ACHN (cell line): Measurements from ENCODE around the gene CCDC92.
"Not testable (repeated sequence)": the region's sequence is repeated elsewhere in the genome, so short reads cannot be mapped to it uniquely, and the experiment has no call there.

ENCODE experiments used
- DNase-seq: peaks from one replicate; pipeline ENCODE4 v3.0.0-alpha.2; 2015
- in situ Hi-C: cut with HindIII; loops from 2 replicates; pipeline ENCODE4 v1.10.0; 2017; ENCODE audit warnings: low sequenced_read_pairs, low pct_ligation_motif_present, low pct_unique_long_range_greater_than_20kb

The CCDC92 gene

GRCh38 chr12:123958462-123958861 is 14.2 kb downstream of the CCDC92 start:
- in situ Hi-C loops: no loop called here
- DNase-seq: no peak

GRCh38 chr12:123957196-123957595 is 15.4 kb downstream of the CCDC92 start:
- no peak for DNase-seq
- in situ Hi-C loops: no loop called here

- no peak for DNase-seq
- in situ Hi-C loops: no loop called here
These were observed 16.4 kb downstream of the CCDC92 start for GRCh38 chr12:123956249-123956648.

GRCh38 chr12:123954647-123955350 is 17.8 kb downstream of the CCDC92 start:
- no peak for DNase-seq
- in situ Hi-C loops: no loop called here

- in situ Hi-C loops: no loop called here
- no peak for DNase-seq
These were observed 20.6 kb downstream of the CCDC92 start for GRCh38 chr12:123952037-123952436.

GRCh38 chr12:123951467-123951866 is 21.2 kb downstream of the CCDC92 start:
- in situ Hi-C loops: no loop called here
- no peak for DNase-seq

GRCh38 chr12:123950476-123951349 is 21.9 kb downstream of the CCDC92 start:
- no peak for DNase-seq
- in situ Hi-C loops: no loop called here

- in situ Hi-C loops: no loop called here
- DNase-seq: no peak
These were observed 22.9 kb downstream of the CCDC92 start for GRCh38 chr12:123949770-123950165.

- no peak for DNase-seq
- in situ Hi-C loops: no loop called here
These were observed 23.5 kb downstream of the CCDC92 start for GRCh38 chr12:123948796-123949769.

- in situ Hi-C loops: no loop called here
- no peak for DNase-seq
These were observed 24.2 kb downstream of the CCDC92 start for GRCh38 chr12:123948401-123948795.

- in situ Hi-C loops, DNase-seq: not testable (repeated sequence)
These were observed 25.1 kb downstream of the CCDC92 start for GRCh38 chr12:123947531-123947930.

GRCh38 chr12:123946516-123947505 is 25.8 kb downstream of the CCDC92 start:
- in situ Hi-C loops, DNase-seq: not testable (repeated sequence)

GRCh38 chr12:123946152-123946515 is 26.5 kb downstream of the CCDC92 start:
- in situ Hi-C loops: no loop called here
- no peak for DNase-seq

GRCh38 chr12:123945287-123946151 is 27.1 kb downstream of the CCDC92 start:
- no peak for DNase-seq
- in situ Hi-C loops: no loop called here

- in situ Hi-C loops: no loop called here
- DNase-seq: no peak
These were observed 27.9 kb downstream of the CCDC92 start for GRCh38 chr12:123944696-123945095.

GRCh38 chr12:123943816-123944215 is 28.8 kb downstream of the CCDC92 start:
- no peak for DNase-seq
- in situ Hi-C loops: no loop called here
